HG03520 (cell line): ENCODE data around the gene MCEE.
"Not testable (repeated sequence)": the region's sequence is repeated elsewhere in the genome, so short reads cannot be mapped to it uniquely, and the experiment has no call there.

Source experiments
- ATAC-seq: cut with Tn5 transposase; IDR thresholded peaks from one replicate; pipeline ENCODE4 v1.9.1; 2021; ENCODE audit warnings: mild to moderate bottlenecking, moderate library complexity; ENCODE audit not compliant: unreplicated experiment

Gene MCEE

GRCh38 chr2:71083752-71084312, 46.2 kb downstream of the MCEE start:
- ATAC-seq = not testable (repeated sequence)

- not testable (repeated sequence) for ATAC-seq
Observed at GRCh38 chr2:71083297-71083696, 46.7 kb downstream of the MCEE start.

- ATAC-seq = no peak
Observed at GRCh38 chr2:71082402-71083252, 47.4 kb downstream of the MCEE start.

GRCh38 chr2:71078624-71079023, 51.4 kb downstream of the MCEE start:
- ATAC-seq = no peak

GRCh38 chr2:71074893-71075395, 55.1 kb downstream of the MCEE start:
- ATAC-seq = no peak

- no peak for ATAC-seq
Observed at GRCh38 chr2:71073475-71073874, 56.6 kb downstream of the MCEE start.

- no peak for ATAC-seq
Observed at GRCh38 chr2:71072492-71072891, 57.5 kb downstream of the MCEE start.

- no peak for ATAC-seq
Observed at GRCh38 chr2:71071681-71072398, 58.2 kb downstream of the MCEE start.

- ATAC-seq = no peak
Observed at GRCh38 chr2:71070294-71071093, 59.5 kb downstream of the MCEE start.

- no peak for ATAC-seq
Observed at GRCh38 chr2:71069376-71069775, 60.7 kb downstream of the MCEE start.

GRCh38 chr2:71068218-71069035, 61.6 kb downstream of the MCEE start, which contains the start of gene NAGK:
Gene NAGK, plus strand, starts transcription at chr2:71068648. Its CDS starts 36 bp downstream, at chr2:71068684.
- ATAC-seq = peak; percentile 65

- ATAC-seq = peak; percentile 2
Observed at GRCh38 chr2:71067567-71068217, 62.3 kb downstream of the MCEE start.

- ATAC-seq = no peak
Observed at GRCh38 chr2:71066856-71067255, 63.2 kb downstream of the MCEE start.

- peak; percentile 24 for ATAC-seq
Observed at GRCh38 chr2:71064754-71065621, 65.0 kb downstream of the MCEE start.

- no peak for ATAC-seq
Observed at GRCh38 chr2:71064110-71064611, 65.9 kb downstream of the MCEE start.

GRCh38 chr2:71063216-71063615, 66.8 kb downstream of the MCEE start:
- ATAC-seq = no peak

- no peak for ATAC-seq
Observed at GRCh38 chr2:71060871-71061270, 69.2 kb downstream of the MCEE start.

GRCh38 chr2:71060211-71060610, 69.8 kb downstream of the MCEE start:
- no peak for ATAC-seq
